AG04450 (cell line): ENCODE data around the gene ZPR1. TPM values are rescaled to one million over a fixed set of nuclear protein-coding genes. Genes with fewer than 3 reads are reported as not detected.

Experiments
- CTCF ChIA-PET: fragments of 300-600, 350-600 bp; formaldehyde crosslinking; extraction: SDS; loops from one replicate; lab custom pipeline; 2022; ENCODE audit warnings: antibody characterized with exemption, inconsistent platforms; lab: Charles Lee
- POLR2A ChIA-PET: fragments of 350-600 bp; formaldehyde crosslinking; extraction: SDS; loops from one replicate; lab custom pipeline; 2021; ENCODE audit warnings: antibody characterized with exemption, inconsistent platforms; lab: Yijun Ruan, JAX
- DNase-seq: peaks from one replicate; pipeline ENCODE4 v3.0.0-alpha.2; 2011; ENCODE audit warnings: low read depth, low spot score
- H3K27ac ChIP-seq: one replicate; pipeline ENCODE4 v1.5.1; 2012; ENCODE audit warnings: low read depth, low read length, control low read depth
- H3K27me3 ChIP-seq: one replicate; pipeline ENCODE4 v1.6.0; 2012; ENCODE audit warnings: low read length; ENCODE audit not compliant: control insufficient read depth, insufficient read depth
- H3K4me3 ChIP-seq: 2 replicates; pipeline ENCODE4 v1.5.1; 2011; ENCODE audit warnings: mild to moderate bottlenecking, low read depth, low read length, control low read depth
- H3K9me3 ChIP-seq: 2 replicates; pipeline ENCODE4 v1.5.1; 2012; ENCODE audit warnings: low read length; ENCODE audit not compliant: control insufficient read depth, insufficient read depth
- polyA plus RNA-seq: library from polyadenylated mRNA; depleted of rRNA; stranded (reverse); fragments of >200 nt; gene quantifications from 2 replicates; pipeline ENCODE4 v1.2.3, GENCODE V29; 2011
- TF ChIP-seq, protein P1 (sequence below): IDR thresholded peaks from 2 replicates; pipeline ENCODE4 v1.5.1; 2011; ENCODE audit warnings: low read depth, low read length, control low read depth, inconsistent platforms

Gene ZPR1
- polyA plus RNA-seq, 1 experiment = 57.1 TPM

DNA sequence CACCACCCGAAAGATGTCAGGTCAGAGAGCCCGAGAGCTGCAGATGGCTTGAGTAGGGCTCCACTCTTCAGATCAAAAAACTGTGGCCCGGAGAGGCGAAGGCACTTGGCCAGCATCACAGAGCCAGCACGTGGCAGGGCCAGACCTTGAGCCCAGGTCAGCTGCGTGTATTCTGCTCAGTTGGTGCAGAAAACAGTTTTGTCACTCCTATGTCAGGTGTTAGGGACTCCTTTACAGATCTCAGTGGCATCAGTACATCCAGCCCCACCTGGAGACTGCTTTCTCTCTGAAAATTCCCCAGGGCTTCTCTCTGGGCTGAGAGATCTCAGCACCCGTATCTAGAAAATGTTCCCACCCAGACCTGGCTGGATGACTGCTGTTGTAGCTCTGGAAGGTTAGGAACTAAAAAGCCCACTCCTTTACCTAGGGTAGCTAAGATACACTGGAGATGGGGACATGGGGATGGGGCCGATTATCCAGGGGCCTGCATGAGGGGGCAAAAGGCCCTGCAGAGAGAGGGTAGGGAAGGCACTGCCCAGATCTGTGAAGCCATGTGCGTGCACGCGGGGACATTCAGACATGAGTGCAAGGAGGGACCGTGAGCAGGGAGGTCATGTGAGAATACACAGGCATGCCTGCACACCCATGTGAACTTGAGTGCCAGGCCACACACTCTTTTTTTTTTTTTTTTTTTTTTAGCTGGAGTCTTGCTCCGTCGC lies 46.2 kb upstream of the ZPR1 start:
- no peak overlapping the region for H3K4me3 ChIP-seq
- ChIA-PET CTCF (interaction anchor here (5.3 kb wide), 1 partner anchor 41 kb away, joined by 138 read pairs; the partner anchor contains the start of gene APOA5), POLR2A (no interaction called here)
- no peaks in the 10 kb centered on the region for H3K27me3 ChIP-seq
- H3K27ac ChIP-seq = no peak overlapping the region
- TF ChIP-seq, protein P1, sequence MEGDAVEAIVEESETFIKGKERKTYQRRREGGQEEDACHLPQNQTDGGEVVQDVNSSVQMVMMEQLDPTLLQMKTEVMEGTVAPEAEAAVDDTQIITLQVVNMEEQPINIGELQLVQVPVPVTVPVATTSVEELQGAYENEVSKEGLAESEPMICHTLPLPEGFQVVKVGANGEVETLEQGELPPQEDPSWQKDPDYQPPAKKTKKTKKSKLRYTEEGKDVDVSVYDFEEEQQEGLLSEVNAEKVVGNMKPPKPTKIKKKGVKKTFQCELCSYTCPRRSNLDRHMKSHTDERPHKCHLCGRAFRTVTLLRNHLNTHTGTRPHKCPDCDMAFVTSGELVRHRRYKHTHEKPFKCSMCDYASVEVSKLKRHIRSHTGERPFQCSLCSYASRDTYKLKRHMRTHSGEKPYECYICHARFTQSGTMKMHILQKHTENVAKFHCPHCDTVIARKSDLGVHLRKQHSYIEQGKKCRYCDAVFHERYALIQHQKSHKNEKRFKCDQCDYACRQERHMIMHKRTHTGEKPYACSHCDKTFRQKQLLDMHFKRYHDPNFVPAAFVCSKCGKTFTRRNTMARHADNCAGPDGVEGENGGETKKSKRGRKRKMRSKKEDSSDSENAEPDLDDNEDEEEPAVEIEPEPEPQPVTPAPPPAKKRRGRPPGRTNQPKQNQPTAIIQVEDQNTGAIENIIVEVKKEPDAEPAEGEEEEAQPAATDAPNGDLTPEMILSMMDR = no peak
- DNase-seq = no peak
- no peaks in the 10 kb centered on the region for H3K9me3 ChIP-seq

DNA sequence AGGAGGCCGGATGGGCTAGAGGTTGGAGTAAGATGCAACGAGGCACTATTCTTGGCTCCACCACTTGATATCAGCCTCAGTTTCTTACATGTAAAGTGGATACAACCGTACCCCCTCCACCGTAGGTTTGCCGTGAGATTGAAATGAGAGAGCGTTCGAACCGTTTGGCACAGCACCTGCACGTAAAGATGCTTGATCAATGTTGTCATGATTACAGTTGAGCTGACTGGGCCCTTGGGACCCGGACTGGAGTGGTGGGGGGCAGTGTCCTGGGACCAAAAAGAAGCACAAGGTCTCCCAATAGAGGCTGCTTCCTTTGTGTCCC lies 45.6 kb upstream of the ZPR1 start:
- TF ChIP-seq, protein P1 = no peak
- Histone ChIP-seq H3K9me3 (no peaks in the 10 kb centered on the region), H3K27me3 (no peaks in the 10 kb centered on the region), H3K4me3 (no peak overlapping the region), H3K27ac (no peak overlapping the region)
- ChIA-PET CTCF (interaction anchor here (5.3 kb wide), 1 partner anchor 40 kb away, joined by 138 read pairs; the partner anchor contains the start of gene APOA5), POLR2A (no interaction called here)
- DNase-seq = no peak

DNA sequence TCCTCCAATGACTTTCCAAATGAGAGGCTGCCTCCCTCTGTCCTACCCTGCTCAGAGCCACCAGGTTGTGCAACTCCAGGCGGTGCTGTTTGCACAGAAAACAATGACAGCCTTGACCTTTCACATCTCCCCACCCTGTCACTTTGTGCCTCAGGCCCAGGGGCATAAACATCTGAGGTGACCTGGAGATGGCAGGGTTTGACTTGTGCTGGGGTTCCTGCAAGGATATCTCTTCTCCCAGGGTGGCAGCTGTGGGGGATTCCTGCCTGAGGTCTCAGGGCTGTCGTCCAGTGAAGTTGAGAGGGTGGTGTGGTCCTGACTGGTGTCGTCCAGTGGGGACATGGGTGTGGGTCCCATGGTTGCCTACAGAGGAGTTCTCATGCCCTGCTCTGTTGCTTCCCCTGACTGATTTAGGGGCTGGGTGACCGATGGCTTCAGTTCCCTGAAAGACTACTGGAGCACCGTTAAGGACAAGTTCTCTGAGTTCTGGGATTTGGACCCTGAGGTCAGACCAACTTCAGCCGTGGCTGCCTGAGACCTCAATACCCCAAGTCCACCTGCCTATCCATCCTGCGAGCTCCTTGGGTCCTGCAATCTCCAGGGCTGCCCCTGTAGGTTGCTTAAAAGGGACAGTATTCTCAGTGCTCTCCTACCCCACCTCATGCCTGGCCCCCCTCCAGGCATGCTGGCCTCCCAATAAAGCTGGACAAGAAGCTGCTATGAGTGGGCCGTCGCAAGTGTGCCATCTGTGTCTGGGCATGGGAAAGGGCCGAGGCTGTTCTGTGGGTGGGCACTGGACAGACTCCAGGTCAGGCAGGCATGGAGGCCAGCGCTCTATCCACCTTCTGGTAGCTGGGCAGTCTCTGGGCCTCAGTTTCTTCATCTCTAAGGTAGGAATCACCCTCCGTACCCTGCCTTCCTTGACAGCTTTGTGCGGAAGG lies 44.8 kb upstream of the ZPR1 start:
- no peak for DNase-seq
- no peaks in the 10 kb centered on the region for H3K9me3 ChIP-seq
- H3K27me3 ChIP-seq = no peaks in the 10 kb centered on the region
- ChIA-PET POLR2A (no interaction called here), CTCF (interaction anchor here (5.3 kb wide), 1 partner anchor 39 kb away, joined by 138 read pairs; the partner anchor contains the start of gene APOA5)
- H3K4me3 ChIP-seq = no peak overlapping the region
- no peak overlapping the region for H3K27ac ChIP-seq
- TF ChIP-seq, protein P1 = no peak

DNA sequence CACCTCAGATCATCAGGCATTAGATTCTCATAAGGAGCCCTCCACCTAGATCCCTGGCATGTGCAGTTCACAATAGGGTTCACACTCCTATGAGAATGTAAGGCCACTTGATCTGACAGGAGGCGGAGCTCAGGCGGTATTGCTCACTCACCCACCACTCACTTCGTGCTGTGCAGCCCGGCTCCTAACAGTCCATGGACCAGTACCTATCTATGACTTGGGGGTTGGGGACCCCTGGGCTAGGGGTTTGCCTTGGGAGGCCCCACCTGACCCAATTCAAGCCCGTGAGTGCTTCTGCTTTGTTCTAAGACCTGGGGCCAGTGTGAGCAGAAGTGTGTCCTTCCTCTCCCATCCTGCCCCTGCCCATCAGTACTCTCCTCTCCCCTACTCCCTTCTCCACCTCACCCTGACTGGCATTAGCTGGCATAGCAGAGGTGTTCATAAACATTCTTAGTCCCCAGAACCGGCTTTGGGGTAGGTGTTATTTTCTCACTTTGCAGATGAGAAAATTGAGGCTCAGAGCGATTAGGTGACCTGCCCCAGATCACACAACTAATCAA lies 44.0 kb upstream of the ZPR1 start:
- ChIA-PET CTCF (no interaction called here), POLR2A (no interaction called here)
- H3K27me3 ChIP-seq = peaks cover 2% of the 10 kb centered on the region
- DNase-seq = no peak
- no peaks in the 10 kb centered on the region for H3K9me3 ChIP-seq
- TF ChIP-seq, protein P1 = no peak
- H3K27ac ChIP-seq = no peak overlapping the region
- no peak overlapping the region for H3K4me3 ChIP-seq
